Endothelial cell (in vitro differentiated cells): ENCODE measurements around the gene METAP1D. TPM values are rescaled to one million over a fixed set of nuclear protein-coding genes. Genes with fewer than 3 reads are reported as not detected.

ENCODE experiments used
- DNase-seq: peaks from one replicate; pipeline ENCODE4 v3.0.0; 2021; ENCODE audit warnings: low spot score
- H3K27ac Mint-ChIP-seq: one replicate; pipeline ENCODE4 v1.8.0; 2021; ENCODE audit warnings: mixed read lengths, inconsistent platforms; ENCODE audit not compliant: unreplicated experiment
- H3K27me3 Mint-ChIP-seq: one replicate; pipeline ENCODE4 v1.8.0; 2021; ENCODE audit warnings: mild to moderate bottlenecking, moderate library complexity, mixed read lengths, inconsistent platforms; ENCODE audit not compliant: unreplicated experiment
- H3K36me3 Mint-ChIP-seq: one replicate; pipeline ENCODE4 v1.8.0; 2021; ENCODE audit warnings: mild to moderate bottlenecking, low read depth, mixed read lengths, inconsistent platforms; ENCODE audit not compliant: unreplicated experiment
- H3K4me1 Mint-ChIP-seq: one replicate; pipeline ENCODE4 v1.8.0; 2021; ENCODE audit warnings: mild to moderate bottlenecking, mixed read lengths, inconsistent platforms; ENCODE audit not compliant: unreplicated experiment
- H3K4me3 Mint-ChIP-seq: one replicate; pipeline ENCODE4 v1.8.0; 2021; ENCODE audit warnings: mild to moderate bottlenecking, mixed read lengths, inconsistent platforms; ENCODE audit not compliant: unreplicated experiment
- H3K9me3 Mint-ChIP-seq: one replicate; pipeline ENCODE4 v1.8.0; 2021; ENCODE audit warnings: mixed read lengths, inconsistent platforms; ENCODE audit not compliant: unreplicated experiment
- total RNA-seq: library from RNA; stranded (reverse); fragmentation: NEBNext Ultra II Directional; extraction: Animal tissue kit (Norgen Biotek cat#: 25700); gene quantifications from one replicate; pipeline ENCODE4 v1.2.1, GENCODE V29; 2021; ENCODE audit not compliant: unreplicated experiment
- TF ChIP-seq, protein P1 (sequence below): fragments of 200-600 bp; sonication (generic); IDR thresholded peaks from one replicate; pipeline ENCODE4 v1.5.0; 2021; ENCODE audit warnings: antibody characterized with exemption; ENCODE audit not compliant: unreplicated experiment

Gene METAP1D
- total RNA-seq, 1 donor from 2014 or later: 3.6 TPM

DNA sequence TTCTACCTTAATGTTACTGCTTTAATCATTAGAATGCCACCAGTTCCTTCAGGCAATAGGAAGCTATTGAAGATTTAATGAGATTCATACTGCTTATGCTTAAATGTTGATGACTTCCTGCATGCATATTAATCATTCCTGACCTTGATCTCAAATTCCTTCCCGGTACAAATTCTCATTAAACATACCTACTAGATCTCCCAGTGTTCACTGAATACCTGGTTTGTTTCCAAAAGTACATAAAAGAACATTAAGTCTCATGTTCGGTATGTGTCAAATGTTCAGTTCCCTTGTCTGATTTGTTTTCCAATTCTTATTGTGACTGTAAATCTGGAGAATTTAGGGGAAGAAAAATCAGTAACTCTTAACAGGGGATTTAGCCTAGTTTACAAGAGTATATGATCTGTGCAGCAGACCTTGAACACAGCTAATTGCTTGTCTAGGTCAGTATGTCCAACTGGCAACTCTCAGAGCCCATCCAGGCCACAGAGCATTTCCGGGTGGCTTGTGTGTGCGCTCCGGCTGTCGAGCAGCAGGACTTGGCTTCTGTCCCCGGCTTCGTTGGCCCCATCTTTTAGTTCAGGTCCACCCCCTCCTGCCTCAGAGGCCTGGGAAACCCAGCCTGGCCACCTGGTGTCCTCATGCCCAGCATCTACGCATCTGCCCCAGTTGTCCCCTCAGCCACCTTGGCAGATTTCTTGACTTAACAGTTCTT is 13.1 kb downstream of the METAP1D start:
- Mint-ChIP-seq H3K27ac (no peak overlapping the region), H3K4me3 (no peak overlapping the region), H3K4me1 (peaks cover 2% of the 10 kb centered on the region), H3K27me3 (peaks cover 2% of the 10 kb centered on the region), H3K9me3 (no peaks in the 10 kb centered on the region), H3K36me3 (no peaks in the 10 kb centered on the region)
- TF ChIP-seq, protein P1, sequence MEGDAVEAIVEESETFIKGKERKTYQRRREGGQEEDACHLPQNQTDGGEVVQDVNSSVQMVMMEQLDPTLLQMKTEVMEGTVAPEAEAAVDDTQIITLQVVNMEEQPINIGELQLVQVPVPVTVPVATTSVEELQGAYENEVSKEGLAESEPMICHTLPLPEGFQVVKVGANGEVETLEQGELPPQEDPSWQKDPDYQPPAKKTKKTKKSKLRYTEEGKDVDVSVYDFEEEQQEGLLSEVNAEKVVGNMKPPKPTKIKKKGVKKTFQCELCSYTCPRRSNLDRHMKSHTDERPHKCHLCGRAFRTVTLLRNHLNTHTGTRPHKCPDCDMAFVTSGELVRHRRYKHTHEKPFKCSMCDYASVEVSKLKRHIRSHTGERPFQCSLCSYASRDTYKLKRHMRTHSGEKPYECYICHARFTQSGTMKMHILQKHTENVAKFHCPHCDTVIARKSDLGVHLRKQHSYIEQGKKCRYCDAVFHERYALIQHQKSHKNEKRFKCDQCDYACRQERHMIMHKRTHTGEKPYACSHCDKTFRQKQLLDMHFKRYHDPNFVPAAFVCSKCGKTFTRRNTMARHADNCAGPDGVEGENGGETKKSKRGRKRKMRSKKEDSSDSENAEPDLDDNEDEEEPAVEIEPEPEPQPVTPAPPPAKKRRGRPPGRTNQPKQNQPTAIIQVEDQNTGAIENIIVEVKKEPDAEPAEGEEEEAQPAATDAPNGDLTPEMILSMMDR: no peak
- no peak for DNase-seq

DNA sequence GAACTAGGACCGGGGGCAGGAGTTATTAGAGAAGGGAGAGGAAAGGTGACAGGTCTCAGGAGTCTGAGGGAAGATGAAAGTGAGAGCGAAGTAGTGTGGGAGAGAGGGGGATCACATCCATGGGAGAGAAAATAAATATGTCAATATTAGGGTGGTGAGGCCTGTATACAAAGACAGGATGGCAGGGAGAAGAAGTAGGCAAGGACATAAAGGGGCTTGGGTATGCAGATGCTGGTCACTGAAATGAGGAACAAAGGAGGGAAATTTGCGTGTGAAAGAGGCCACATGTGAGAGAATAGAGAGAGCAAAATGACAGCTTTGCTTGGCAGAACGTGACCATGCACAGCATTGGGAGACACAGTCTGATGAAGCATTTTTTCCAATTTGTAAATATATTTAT is 13.6 kb downstream of the METAP1D start:
- no peaks in the 10 kb centered on the region for H3K36me3 Mint-ChIP-seq
- H3K4me1 Mint-ChIP-seq: peaks cover 6% of the 10 kb centered on the region
- no peak for DNase-seq
- H3K27me3 Mint-ChIP-seq: peaks cover 2% of the 10 kb centered on the region
- H3K9me3 Mint-ChIP-seq: no peaks in the 10 kb centered on the region
- no peak overlapping the region for H3K27ac Mint-ChIP-seq
- TF ChIP-seq, protein P1: no peak
- no peak overlapping the region for H3K4me3 Mint-ChIP-seq

DNA sequence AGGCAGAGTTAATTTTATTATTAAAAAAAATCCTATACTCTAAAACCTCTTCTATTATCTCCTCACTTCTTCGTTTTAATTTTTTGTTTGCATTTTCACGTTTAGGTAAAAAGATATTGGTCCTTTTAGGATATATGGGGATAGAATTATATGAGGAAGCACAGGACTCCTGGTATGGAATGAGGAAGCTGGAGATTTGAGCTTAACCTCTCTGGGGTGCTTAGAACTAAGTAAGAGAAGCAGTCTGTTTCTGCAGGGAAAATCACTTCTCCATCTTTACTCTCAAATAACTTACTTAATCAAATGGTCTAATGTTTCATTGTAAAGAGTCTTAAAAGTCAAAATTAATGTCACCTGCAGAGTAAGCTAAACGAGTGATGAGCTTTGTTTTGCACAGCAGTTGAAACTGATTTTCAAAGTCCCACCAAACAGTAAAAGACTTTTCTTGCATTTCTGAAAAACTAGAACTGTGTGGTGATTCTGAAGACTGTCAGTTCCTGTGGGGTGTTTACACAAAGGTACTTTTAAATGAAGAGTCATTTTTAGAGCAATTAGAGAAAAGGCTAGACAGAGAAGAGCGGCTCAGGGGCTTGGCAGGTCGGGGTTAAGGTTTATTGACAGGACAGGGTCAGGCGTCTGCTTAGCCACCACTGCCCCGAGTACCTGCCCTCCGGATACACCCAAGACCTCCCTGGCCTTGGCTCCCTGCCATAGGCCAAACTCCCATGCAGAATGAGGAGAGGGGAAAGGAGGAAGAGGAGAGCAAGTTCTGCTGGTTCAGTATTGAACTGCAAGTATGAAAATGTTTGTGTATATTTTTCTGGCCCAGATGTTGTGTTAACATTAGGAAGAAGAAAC is 21.6 kb downstream of the METAP1D start:
- Mint-ChIP-seq H3K4me1 (peaks cover 10% of the 10 kb centered on the region), H3K9me3 (no peaks in the 10 kb centered on the region), H3K4me3 (no peak overlapping the region), H3K27me3 (no peaks in the 10 kb centered on the region), H3K36me3 (no peaks in the 10 kb centered on the region), H3K27ac (no peak overlapping the region)
- TF ChIP-seq, protein P1: no peak
- DNase-seq: no peak

DNA sequence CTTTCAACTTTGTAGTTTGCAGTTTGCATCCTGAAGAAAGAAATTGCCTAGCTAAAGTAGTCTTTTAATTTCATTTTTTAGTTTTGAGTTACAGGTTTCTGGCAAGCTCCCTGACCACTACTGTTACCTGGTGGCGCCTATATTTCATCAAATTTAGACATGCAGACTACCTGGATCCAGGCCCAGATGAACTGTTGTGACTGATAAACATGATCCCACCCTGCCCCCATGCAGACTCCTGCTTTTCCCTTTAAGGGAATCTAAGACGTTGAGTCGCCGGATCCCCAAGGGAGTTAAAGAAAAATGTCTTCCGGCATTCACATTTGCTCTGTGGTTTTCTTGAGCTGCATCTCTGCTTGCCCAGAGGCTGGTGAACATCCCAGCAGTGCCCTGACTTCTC is 22.2 kb downstream of the METAP1D start:
- no peaks in the 10 kb centered on the region for H3K27me3 Mint-ChIP-seq
- DNase-seq: no peak
- TF ChIP-seq, protein P1: no peak
- H3K27ac Mint-ChIP-seq: no peak overlapping the region
- no peaks in the 10 kb centered on the region for H3K9me3 Mint-ChIP-seq
- H3K36me3 Mint-ChIP-seq: no peaks in the 10 kb centered on the region
- H3K4me1 Mint-ChIP-seq: peaks cover 10% of the 10 kb centered on the region
- H3K4me3 Mint-ChIP-seq: no peak overlapping the region

DNA sequence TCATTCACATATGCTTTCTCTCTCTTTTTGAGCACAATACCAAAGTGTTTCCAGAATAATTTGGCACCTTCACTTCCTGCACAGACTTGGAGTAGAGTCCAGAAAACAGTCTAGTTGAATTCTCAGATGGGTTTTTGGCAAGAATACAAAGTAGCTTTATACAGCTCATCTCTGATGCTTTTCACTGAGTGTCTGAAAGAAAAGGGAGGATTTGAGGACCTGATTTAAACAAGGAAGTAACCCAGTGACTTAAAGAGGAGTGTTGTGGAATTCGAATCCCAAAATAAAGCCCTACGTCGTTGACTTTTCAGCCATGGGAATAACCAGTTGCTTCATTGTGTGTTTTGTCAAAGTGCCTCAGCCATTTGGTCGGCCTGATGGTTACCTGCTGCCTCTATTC is 31.8 kb downstream of the METAP1D start:
- Mint-ChIP-seq H3K9me3 (no peaks in the 10 kb centered on the region), H3K4me1 (no peaks in the 10 kb centered on the region), H3K27me3 (no peaks in the 10 kb centered on the region), H3K4me3 (no peak overlapping the region), H3K27ac (no peak overlapping the region), H3K36me3 (no peaks in the 10 kb centered on the region)
- TF ChIP-seq, protein P1: no peak
- no peak for DNase-seq
